SU-DHL-6 (cell line): ENCODE data around the gene SELENOO.

ENCODE experiments used
- CTCF ChIP-seq: fragments of 200-600 bp; sonication (generic); IDR thresholded peaks from one replicate; pipeline ENCODE4 v1.5.1; 2017; ENCODE audit warnings: antibody characterized with exemption, mild to moderate bottlenecking, low read length, moderate library complexity; ENCODE audit not compliant: insufficient read depth, poor library complexity, severe bottlenecking
- EZH2phosphoT487 ChIP-seq: fragments of 200-600 bp; sonication (generic), shearing (Covaris generic); conservative IDR thresholded peaks from 2 replicates; pipeline ENCODE4 v1.6.1; 2018; ENCODE audit warnings: mild to moderate bottlenecking, antibody characterized with exemption, low read length, moderate library complexity, mixed read lengths

GRCh38 chr22:50256258-50256862 lies 55.5 kb downstream of the SELENOO start:
- TF ChIP-seq CTCF (no peak), EZH2phosphoT487 (no peak)
